Measurements from ENCODE around the gene ACVR2B. TPM values are rescaled to one million over a fixed set of nuclear protein-coding genes. Genes with fewer than 3 reads are reported as not detected.
A peak's percentile ranks its signal among the peaks of the same experiment; 100 is the strongest.

Gene ACVR2B
- total and polyA plus RNA-seq, 2 of the 13 experiments (the other 11 are each of a cell fraction or from before 2014, with no cell fraction given): 10.0 to 12.7 TPM

DNA sequence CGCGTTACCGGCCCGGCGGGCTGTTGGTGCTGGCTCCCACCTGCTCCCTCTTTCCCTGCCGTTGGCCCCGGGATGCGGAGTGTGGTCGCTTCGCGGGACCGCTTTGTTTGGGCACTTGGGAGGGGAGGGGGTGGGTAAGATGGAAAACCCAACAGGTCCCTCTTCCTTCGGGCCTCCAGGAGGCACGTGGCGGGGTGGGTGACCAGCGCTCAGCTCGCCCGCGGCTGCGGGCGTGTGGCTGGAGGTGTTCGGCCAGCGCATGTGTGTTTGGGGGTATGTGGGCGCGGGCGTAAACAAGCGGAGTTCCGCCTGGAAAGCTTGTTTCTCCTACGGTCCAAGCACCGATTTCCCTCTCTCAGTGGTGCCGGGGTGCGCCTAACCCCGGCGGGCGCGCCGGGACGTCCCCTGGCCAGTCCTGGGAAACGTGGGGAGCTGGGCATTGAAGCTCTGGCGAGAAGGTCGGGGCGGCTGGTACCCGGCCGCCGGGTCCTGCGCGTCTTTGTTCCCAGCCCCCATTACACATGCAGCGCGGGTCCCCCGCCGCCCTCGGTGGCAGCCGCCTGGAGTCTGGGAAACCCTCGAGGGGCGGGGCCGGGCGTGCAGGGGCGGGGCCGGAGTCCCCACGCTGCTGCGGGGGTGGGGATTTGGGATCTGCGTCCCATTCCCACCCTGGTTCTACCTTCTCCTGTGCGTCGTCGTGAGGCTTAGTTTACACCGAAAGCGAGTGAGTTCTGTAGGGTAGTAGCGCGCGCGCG, 1.4 kb downstream of the ACVR2B start (continued):
- TF ChIP-seq, protein P1, sequence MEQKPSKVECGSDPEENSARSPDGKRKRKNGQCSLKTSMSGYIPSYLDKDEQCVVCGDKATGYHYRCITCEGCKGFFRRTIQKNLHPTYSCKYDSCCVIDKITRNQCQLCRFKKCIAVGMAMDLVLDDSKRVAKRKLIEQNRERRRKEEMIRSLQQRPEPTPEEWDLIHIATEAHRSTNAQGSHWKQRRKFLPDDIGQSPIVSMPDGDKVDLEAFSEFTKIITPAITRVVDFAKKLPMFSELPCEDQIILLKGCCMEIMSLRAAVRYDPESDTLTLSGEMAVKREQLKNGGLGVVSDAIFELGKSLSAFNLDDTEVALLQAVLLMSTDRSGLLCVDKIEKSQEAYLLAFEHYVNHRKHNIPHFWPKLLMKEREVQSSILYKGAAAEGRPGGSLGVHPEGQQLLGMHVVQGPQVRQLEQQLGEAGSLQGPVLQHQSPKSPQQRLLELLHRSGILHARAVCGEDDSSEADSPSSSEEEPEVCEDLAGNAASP (CRISPR knock-in tag; IDR thresholded peaks at IDR 0.05; ENCODE audit: borderline replicate concordance): 0 out of 2 replicates have a peak, but pooled peaks have one; percentile 27
- TF ChIP-seq POLR2AphosphoS2 (IDR thresholded peaks at IDR 0.05; ENCODE audit: low read depth, low read length): no peak
- no peak for TF ChIP-seq RCOR2 (CRISPR knock-in tag; IDR thresholded peaks at IDR 0.05)
- peak; percentile 41; the same call in 1 of the 2 replicates for TF ChIP-seq ZNF558 (CRISPR knock-in tag; IDR thresholded peaks at IDR 0.05; ENCODE audit: borderline replicate concordance)
- TF ChIP-seq, protein P2, sequence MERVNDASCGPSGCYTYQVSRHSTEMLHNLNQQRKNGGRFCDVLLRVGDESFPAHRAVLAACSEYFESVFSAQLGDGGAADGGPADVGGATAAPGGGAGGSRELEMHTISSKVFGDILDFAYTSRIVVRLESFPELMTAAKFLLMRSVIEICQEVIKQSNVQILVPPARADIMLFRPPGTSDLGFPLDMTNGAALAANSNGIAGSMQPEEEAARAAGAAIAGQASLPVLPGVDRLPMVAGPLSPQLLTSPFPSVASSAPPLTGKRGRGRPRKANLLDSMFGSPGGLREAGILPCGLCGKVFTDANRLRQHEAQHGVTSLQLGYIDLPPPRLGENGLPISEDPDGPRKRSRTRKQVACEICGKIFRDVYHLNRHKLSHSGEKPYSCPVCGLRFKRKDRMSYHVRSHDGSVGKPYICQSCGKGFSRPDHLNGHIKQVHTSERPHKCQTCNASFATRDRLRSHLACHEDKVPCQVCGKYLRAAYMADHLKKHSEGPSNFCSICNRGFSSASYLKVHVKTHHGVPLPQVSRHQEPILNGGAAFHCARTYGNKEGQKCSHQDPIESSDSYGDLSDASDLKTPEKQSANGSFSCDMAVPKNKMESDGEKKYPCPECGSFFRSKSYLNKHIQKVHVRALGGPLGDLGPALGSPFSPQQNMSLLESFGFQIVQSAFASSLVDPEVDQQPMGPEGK (CRISPR knock-in tag; IDR thresholded peaks at IDR 0.05): peak; percentile 81
- TF ChIP-seq NKX3-1 (CRISPR knock-in tag; IDR thresholded peaks at IDR 0.05): 0 out of 2 replicates have a peak, but pooled peaks have one; percentile 16
- peak; percentile 43; the same call in 1 of the 2 replicates for TF ChIP-seq HOXA3 (CRISPR knock-in tag; IDR thresholded peaks at IDR 0.05)
- TF ChIP-seq HOXA5 (CRISPR knock-in tag; IDR thresholded peaks at IDR 0.05): no peak; the same call in 1 of the 2 replicates
- TF ChIP-seq, protein P3, sequence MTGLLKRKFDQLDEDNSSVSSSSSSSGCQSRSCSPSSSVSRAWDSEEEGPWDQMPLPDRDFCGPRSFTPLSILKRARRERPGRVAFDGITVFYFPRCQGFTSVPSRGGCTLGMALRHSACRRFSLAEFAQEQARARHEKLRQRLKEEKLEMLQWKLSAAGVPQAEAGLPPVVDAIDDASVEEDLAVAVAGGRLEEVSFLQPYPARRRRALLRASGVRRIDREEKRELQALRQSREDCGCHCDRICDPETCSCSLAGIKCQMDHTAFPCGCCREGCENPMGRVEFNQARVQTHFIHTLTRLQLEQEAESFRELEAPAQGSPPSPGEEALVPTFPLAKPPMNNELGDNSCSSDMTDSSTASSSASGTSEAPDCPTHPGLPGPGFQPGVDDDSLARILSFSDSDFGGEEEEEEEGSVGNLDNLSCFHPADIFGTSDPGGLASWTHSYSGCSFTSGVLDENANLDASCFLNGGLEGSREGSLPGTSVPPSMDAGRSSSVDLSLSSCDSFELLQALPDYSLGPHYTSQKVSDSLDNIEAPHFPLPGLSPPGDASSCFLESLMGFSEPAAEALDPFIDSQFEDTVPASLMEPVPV (CRISPR knock-in tag; IDR thresholded peaks at IDR 0.05): 0 out of 2 replicates have a peak, but pooled peaks have one; percentile 52
- TF ChIP-seq, protein P4, sequence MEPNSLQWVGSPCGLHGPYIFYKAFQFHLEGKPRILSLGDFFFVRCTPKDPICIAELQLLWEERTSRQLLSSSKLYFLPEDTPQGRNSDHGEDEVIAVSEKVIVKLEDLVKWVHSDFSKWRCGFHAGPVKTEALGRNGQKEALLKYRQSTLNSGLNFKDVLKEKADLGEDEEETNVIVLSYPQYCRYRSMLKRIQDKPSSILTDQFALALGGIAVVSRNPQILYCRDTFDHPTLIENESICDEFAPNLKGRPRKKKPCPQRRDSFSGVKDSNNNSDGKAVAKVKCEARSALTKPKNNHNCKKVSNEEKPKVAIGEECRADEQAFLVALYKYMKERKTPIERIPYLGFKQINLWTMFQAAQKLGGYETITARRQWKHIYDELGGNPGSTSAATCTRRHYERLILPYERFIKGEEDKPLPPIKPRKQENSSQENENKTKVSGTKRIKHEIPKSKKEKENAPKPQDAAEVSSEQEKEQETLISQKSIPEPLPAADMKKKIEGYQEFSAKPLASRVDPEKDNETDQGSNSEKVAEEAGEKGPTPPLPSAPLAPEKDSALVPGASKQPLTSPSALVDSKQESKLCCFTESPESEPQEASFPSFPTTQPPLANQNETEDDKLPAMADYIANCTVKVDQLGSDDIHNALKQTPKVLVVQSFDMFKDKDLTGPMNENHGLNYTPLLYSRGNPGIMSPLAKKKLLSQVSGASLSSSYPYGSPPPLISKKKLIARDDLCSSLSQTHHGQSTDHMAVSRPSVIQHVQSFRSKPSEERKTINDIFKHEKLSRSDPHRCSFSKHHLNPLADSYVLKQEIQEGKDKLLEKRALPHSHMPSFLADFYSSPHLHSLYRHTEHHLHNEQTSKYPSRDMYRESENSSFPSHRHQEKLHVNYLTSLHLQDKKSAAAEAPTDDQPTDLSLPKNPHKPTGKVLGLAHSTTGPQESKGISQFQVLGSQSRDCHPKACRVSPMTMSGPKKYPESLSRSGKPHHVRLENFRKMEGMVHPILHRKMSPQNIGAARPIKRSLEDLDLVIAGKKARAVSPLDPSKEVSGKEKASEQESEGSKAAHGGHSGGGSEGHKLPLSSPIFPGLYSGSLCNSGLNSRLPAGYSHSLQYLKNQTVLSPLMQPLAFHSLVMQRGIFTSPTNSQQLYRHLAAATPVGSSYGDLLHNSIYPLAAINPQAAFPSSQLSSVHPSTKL (CRISPR knock-in tag; IDR thresholded peaks at IDR 0.05): peak; percentile 47
- TF ChIP-seq, protein P5, sequence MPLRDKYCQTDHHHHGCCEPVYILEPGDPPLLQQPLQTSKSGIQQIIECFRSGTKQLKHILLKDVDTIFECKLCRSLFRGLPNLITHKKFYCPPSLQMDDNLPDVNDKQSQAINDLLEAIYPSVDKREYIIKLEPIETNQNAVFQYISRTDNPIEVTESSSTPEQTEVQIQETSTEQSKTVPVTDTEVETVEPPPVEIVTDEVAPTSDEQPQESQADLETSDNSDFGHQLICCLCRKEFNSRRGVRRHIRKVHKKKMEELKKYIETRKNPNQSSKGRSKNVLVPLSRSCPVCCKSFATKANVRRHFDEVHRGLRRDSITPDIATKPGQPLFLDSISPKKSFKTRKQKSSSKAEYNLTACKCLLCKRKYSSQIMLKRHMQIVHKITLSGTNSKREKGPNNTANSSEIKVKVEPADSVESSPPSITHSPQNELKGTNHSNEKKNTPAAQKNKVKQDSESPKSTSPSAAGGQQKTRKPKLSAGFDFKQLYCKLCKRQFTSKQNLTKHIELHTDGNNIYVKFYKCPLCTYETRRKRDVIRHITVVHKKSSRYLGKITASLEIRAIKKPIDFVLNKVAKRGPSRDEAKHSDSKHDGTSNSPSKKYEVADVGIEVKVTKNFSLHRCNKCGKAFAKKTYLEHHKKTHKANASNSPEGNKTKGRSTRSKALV (CRISPR knock-in tag; IDR thresholded peaks at IDR 0.05): peak; percentile 89
- TF ChIP-seq, protein P6, sequence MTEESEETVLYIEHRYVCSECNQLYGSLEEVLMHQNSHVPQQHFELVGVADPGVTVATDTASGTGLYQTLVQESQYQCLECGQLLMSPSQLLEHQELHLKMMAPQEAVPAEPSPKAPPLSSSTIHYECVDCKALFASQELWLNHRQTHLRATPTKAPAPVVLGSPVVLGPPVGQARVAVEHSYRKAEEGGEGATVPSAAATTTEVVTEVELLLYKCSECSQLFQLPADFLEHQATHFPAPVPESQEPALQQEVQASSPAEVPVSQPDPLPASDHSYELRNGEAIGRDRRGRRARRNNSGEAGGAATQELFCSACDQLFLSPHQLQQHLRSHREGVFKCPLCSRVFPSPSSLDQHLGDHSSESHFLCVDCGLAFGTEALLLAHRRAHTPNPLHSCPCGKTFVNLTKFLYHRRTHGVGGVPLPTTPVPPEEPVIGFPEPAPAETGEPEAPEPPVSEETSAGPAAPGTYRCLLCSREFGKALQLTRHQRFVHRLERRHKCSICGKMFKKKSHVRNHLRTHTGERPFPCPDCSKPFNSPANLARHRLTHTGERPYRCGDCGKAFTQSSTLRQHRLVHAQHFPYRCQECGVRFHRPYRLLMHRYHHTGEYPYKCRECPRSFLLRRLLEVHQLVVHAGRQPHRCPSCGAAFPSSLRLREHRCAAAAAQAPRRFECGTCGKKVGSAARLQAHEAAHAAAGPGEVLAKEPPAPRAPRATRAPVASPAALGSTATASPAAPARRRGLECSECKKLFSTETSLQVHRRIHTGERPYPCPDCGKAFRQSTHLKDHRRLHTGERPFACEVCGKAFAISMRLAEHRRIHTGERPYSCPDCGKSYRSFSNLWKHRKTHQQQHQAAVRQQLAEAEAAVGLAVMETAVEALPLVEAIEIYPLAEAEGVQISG (CRISPR knock-in tag; IDR thresholded peaks at IDR 0.05): peak; percentile 56; the same call in 1 of the 2 replicates
- no peak for TF ChIP-seq ZZZ3 (CRISPR knock-in tag; IDR thresholded peaks at IDR 0.05; ENCODE audit: borderline replicate concordance)

Data from HepG2 (cell line).